T-helper 2 cell treated with Interferon-gamma antibody and Interleukin-4, amounts not matched to agents 100 ng/mL and 5 ng/mL, for 36 hours (primary cell): ENCODE measurements around the gene VTI1A. TPM values are rescaled to one million over a fixed set of nuclear protein-coding genes. Genes with fewer than 3 reads are reported as not detected.
"Not testable (repeated sequence)": the region's sequence is repeated elsewhere in the genome, so short reads cannot be mapped to it uniquely, and the experiment has no call there.

Experiments used
- intact Hi-C: fragments of 100-400 bp; cut with micrococcal nuclease; formaldehyde crosslinking; loops from one replicate; pipeline ENCODE4 v1.15.1; 2023
- total RNA-seq: library from RNA; stranded (reverse); gene quantifications from 2 replicates; pipeline ENCODE4 v1.2.3, GENCODE V29; 2022

The VTI1A gene
- total RNA-seq, 1 donor from 2014 or later = 41.5 TPM

- intact Hi-C loops = no loop called here
Observed at GRCh38 chr10:112585126-112585525, 138.1 kb downstream of the VTI1A start.

- intact Hi-C loops = no loop called here
Observed at GRCh38 chr10:112585960-112586359, 138.9 kb downstream of the VTI1A start.

DNA sequence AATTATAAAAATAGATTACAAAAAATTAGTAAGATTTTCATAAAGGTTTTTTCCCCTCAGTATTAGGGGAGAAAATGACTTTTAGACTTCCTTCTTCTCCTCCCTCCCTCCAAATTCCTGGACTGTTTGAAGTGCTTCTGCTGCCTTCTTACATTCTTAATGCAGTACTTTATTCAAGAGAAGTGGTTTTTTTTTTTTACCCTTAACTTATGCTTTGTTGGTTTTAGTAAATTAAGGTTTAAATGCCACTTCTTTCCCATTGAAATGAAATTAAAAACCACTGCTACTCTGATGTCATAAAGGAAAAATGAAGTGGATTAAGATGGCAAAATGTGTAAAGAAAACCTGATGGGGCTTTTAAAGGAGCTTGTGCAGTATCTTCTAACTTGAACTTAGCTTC, 140.7 kb downstream of the VTI1A start:
- intact Hi-C loops = no loop called here

- intact Hi-C loops = no loop called here
Observed at GRCh38 chr10:112588225-112588990, 141.4 kb downstream of the VTI1A start.

DNA sequence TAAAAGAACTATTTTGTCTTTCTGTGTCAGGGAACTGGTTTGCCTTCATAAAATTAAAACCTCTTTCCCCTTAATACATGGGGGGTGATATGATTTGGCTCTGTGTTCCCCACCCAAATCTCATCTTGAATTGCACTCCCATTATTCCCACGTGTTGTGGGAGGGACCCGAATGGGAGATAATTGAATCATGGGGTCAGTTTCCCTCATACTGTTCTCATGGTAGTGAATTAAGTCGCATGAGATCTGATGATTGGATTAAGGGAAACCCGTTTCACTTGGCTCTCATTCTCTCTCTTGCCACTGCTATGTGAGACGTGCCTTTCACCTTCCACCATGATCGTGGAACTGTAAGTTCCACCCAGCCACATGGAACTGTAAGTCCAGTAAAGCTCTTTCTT, 142.1 kb downstream of the VTI1A start:
- intact Hi-C loops = no loop called here

DNA sequence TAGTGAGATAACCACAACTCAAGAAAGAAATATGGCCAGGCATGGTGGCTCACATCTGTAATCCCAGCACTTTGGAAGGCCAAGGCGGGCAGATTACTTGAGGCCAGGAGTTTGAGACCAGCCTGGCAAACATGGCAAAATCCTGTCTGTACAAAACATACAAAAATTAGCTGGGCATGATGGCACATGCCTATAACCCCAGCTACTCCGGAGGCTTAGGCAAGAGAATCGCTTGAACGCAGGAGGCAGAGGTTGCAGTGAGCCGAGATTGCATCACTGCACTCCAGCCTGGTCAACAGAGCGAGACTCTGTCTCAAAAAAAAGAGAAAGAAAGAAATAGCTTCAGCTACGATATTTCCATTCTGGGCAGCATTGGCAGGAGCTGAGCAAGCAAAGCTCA, 143.8 kb downstream of the VTI1A start:
- intact Hi-C loops = not testable (repeated sequence)

- intact Hi-C loops = no loop called here
Observed at GRCh38 chr10:112593023-112593422, 146.0 kb downstream of the VTI1A start.

GRCh38 chr10:112601214-112602090, 154.4 kb downstream of the VTI1A start:
- intact Hi-C loops = no loop called here

- intact Hi-C loops = no loop called here
Observed at GRCh38 chr10:112603062-112603461, 156.0 kb downstream of the VTI1A start.

- intact Hi-C loops = no loop called here
Observed at GRCh38 chr10:112605063-112605462, 158.0 kb downstream of the VTI1A start.

DNA sequence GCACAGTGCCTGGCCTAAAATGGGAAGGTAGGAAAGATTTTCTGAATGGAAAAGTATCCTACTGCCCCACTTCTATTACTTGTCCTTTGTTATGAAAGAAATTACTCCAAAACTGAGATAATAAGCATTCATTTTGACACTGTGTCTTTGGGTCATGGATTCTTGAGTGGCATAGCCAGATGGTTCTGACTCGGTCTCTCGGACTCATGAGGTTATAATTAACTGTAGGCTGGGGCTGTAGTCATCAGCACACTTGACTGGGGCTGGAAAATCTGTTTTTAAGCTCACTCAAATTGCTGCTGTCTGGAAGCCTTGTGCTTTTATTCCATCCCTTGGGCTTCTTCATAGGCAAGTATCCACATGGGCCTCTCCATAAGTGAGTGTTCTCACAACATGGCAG, 160.5 kb downstream of the VTI1A start:
- intact Hi-C loops = no loop called here

GRCh38 chr10:112613620-112614019, 166.6 kb downstream of the VTI1A start:
- intact Hi-C loops = no loop called here

- intact Hi-C loops = no loop called here
Observed at GRCh38 chr10:112614072-112614471, 167.1 kb downstream of the VTI1A start.

- intact Hi-C loops = no loop called here
Observed at GRCh38 chr10:112614586-112614985, 167.6 kb downstream of the VTI1A start.

- intact Hi-C loops = no loop called here
Observed at GRCh38 chr10:112615269-112615668, 168.3 kb downstream of the VTI1A start.

- intact Hi-C loops = no loop called here
Observed at GRCh38 chr10:112616647-112617046, 169.6 kb downstream of the VTI1A start.

DNA sequence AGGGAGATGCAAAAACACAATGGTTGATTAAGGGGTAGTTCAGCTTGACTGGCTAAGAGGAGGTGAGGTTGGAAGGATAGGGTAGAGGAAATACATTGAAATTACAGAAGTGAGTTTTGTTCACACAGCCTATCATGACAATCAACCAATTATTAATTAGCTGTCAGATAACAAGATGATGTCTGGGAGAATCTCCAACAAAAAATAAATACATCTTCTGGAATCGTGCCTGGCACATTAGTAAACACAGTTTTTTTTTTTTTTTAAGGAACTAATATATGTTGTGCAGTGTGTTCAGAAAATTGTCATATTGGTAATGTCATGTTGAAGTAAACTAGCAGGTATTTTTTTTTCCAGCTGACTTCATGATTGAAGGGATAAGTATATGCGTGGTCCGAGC, 171.8 kb downstream of the VTI1A start:
- intact Hi-C loops = no loop called here

DNA sequence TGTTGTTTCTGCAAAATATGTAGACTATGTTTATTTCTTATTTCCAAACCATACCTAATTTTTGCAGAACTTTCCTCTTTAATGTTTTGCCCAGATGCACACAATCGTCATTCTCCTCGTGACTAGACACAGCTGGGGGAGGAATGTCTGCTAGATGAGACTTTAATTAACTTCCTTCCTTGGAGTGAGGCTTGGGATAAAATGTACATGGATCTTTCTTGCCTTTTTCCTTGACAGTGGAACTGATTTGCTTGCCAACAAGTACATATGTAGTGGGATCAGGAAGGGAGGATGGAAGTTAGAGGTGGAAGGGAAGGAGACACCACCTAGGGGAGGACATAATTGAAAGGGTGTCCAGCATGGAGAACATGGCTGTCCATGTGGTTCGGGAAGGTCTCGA, 172.5 kb downstream of the VTI1A start:
- intact Hi-C loops = no loop called here

DNA sequence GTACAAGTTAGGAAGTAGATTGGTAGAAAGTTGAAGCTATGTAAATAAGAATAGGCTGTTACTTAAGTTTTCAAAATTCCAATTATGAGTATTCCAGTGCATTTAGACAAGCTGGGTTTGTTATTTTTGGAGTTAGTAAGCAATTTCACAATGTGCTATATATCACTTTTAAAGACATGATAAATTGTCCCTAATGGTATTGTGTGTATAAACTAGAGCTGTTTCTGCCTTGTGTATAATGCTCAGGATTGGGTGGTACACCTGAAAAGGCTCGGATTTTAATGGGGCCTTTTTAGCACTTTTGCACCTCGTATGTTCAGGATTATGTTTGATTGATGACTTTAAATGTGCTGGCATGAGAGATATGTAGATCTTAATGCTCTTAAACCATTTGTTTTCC, 175.8 kb downstream of the VTI1A start:
- intact Hi-C loops = no loop called here

DNA sequence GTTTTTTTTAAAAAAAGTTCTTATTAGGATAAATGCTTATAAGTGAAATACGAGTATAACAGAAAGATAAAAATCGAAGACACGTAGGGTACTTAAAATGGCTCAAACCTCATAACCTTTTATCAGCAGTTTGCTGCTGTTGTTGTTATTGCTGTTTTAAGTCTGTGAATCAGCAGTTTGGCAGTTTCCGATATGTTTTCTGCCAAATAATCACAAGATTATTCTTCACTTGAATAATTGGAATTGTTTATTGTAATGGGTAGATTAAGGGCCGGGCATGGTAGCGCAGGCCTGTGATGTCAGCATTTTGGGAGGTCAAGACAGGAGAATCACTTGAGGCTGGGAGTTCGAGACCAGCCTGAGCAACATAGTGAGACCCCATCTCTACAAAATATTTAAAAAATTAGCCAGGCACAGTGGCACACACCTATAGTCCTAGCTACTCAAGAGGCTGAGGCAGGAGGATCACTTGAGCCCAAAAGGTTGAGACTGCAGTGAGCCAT, 177.6 kb downstream of the VTI1A start:
- intact Hi-C loops = no loop called here

DNA sequence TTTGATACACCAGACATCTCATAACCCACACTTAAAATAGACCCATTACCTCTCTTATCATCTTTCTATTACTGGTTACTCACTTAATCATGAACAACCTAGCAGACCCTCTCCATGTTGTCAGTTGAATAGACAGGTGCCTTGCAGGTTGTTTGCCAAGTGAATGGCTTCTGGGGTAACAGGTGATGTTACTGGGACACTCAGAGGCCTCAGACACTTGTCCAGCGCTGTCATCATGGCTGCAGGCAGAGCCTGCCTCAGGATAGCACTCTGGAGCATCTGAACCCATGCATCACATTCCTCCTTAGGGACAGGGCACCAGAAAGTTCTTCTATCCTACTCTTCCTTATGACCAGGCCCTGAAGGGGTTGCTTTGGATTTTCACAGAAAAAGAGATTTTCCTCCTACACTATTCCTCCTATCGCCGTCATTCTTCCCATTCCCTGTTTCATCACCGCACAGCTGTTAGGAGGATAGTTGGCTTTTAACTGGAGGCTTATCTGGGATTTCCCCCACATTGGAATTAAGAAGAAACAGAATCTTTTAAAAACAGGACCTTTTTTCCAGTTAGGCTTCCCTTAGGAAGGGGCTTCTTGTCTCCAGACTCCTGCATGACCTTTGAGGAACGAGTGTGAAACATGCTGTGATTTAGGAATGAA, 182.1 kb downstream of the VTI1A start:
- intact Hi-C loops = no loop called here
